Measurements from ENCODE around the gene USH1C.

USH1C gene

DNA sequence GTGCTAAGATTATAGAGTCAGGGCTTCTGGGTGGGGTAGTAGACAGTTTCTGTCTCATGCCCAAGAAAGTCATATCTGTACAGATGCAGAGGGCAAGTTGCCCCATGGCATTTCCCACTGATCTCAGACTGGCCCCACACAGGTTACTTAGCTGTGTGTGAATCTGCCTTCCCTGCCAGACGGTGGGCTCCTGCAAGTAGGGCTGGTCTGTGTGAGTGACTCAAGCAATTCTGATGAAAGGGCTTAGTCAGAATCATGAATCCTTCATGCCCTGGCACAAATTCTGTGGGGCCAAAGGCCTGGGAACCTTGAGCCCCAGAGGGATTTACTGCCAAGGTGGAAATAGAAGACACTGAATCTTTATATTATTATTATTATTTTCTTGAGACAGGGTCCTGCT is 30.4 kb downstream of the USH1C start:
- Histone ChIP-seq H3K9ac (ENCODE audit: low read depth, low read length) (no peak overlapping the region), H3K27ac (ENCODE audit: low read depth, low read length) (no peak overlapping the region), H3K4me1 (ENCODE audit: control insufficient read depth, insufficient read depth, low read length) (peaks cover 13% of the 10 kb centered on the region; the same call in 1 of the 2 replicates), H3K9me3 (ENCODE audit: control insufficient read depth, insufficient read depth, low read length) (no peaks in the 10 kb centered on the region), H3K4me3 (ENCODE audit: low read depth, low read length) (no peak overlapping the region), H3K27me3 (ENCODE audit: control insufficient read depth, insufficient read depth, low read length) (no peaks in the 10 kb centered on the region), H3K36me3 (ENCODE audit: control insufficient read depth, insufficient read depth, low read length) (no peaks in the 10 kb centered on the region)

DNA sequence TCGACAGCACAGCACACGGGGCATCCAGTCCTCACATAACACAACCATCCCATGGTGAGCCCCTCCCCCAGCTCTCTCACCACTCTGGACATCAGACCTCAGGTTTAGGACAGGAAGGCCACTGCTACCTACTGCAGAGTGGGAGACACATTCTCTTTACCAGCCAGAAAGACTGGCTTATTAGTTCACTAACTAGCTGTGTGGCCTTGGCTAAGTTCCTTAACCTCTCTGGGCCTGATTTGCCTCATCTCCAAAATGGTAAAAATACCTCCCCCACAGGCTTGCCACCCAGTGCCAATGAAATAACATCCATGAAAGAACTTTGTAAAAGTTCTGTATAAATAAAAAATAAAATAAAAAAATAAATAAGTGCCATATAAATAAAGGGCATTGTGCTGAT is 32.1 kb downstream of the USH1C start:
- H3K9ac ChIP-seq (ENCODE audit: low read depth, low read length) = no peak overlapping the region
- H3K27ac ChIP-seq (ENCODE audit: low read depth, low read length) = no peak overlapping the region
- H3K9me3 ChIP-seq (ENCODE audit: control insufficient read depth, insufficient read depth, low read length) = no peaks in the 10 kb centered on the region
- no peaks in the 10 kb centered on the region for H3K27me3 ChIP-seq (ENCODE audit: control insufficient read depth, insufficient read depth, low read length)
- H3K36me3 ChIP-seq (ENCODE audit: control insufficient read depth, insufficient read depth, low read length) = no peaks in the 10 kb centered on the region
- H3K4me1 ChIP-seq (ENCODE audit: control insufficient read depth, insufficient read depth, low read length) = 0 out of 2 replicates have a peak, but pooled peaks cover 3% of the 10 kb centered on the region
- no peak overlapping the region for H3K4me3 ChIP-seq (ENCODE audit: low read depth, low read length)

DNA sequence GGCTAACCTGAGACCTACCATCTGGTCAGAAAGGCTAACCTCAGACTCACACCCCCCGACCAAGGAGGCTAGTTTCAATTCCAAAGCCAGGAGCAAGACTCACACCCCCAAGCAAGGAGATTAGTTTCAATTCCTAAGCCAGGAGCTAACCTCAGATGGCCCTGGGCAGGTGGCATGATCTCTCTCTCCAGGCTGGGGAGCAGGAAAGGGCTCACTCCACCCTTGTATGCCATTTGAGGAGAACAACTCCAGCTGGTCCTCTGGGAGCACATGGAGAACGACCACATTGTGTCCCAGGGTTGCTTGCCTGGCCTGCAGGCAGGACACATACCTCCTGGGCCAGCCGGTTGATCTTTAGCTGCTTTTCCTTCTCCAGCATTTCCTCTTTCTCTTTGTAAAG is 32.6 kb downstream of the USH1C start:
- Histone ChIP-seq H3K27ac (ENCODE audit: low read depth, low read length) (no peak overlapping the region), H3K4me1 (ENCODE audit: control insufficient read depth, insufficient read depth, low read length) (0 out of 2 replicates have a peak, but pooled peaks cover 3% of the 10 kb centered on the region), H3K9me3 (ENCODE audit: control insufficient read depth, insufficient read depth, low read length) (no peaks in the 10 kb centered on the region), H3K36me3 (ENCODE audit: control insufficient read depth, insufficient read depth, low read length) (no peaks in the 10 kb centered on the region), H3K9ac (ENCODE audit: low read depth, low read length) (no peak overlapping the region), H3K4me3 (ENCODE audit: low read depth, low read length) (no peak overlapping the region), H3K27me3 (ENCODE audit: control insufficient read depth, insufficient read depth, low read length) (no peaks in the 10 kb centered on the region)

DNA sequence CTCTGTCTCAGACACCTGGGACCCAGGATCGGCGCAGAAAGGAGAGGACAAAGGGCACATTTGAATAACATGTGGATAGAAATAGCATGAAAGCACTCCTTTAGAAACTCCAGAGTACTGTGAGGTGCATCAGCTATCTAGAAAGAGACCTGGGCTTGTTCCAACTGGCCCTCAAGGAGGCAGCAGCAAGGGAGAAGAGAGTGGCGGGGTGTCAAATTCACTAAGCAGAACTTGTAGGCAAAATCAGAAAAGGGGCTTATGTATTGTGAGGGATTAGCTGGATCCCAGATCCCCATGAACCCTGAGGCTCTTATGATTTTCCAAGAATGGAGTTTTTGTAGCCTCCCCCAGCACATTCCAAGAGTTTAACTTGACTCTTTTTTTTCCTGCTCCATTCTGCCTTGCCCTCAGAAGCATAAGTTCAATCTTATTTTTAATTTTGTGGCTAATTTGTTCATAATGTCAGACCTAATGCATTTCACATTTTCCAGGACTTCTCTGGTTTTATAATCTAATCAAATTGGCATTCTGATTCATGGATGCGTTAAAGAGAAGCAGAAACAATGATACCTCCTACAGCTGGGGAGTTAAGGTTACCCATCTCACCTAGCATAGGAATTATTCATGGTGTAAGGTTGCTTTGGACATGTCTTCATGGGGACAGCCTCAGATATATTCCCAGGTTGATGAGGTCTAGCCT is 33.6 kb downstream of the USH1C start:
- Histone ChIP-seq H3K9ac (ENCODE audit: low read depth, low read length) (no peak overlapping the region), H3K36me3 (ENCODE audit: control insufficient read depth, insufficient read depth, low read length) (no peaks in the 10 kb centered on the region)

DNA sequence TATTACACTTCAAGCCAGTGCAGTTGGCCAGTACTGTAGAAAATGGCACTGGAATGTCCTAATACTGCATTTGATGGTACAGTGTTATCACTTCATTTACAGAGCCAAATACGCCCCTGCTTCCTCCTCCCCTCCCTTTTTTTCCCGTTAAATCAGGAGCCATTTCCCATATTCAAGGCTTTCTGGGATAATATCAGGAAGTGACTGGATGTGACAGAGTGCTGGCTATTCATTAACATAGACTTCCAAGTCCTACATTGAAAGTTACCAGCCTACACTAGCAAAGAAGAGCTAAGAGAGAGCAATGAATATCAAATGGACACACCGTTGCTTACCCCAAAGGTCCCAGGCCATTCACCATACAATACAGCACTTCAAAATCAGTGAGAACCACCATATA is 35.4 kb downstream of the USH1C start:
- Histone ChIP-seq H3K9ac (ENCODE audit: low read depth, low read length) (no peak overlapping the region), H3K27ac (ENCODE audit: low read depth, low read length) (no peak overlapping the region), H3K4me1 (ENCODE audit: control insufficient read depth, insufficient read depth, low read length) (0 out of 2 replicates have a peak, but pooled peaks cover 3% of the 10 kb centered on the region), H3K9me3 (ENCODE audit: control insufficient read depth, insufficient read depth, low read length) (no peaks in the 10 kb centered on the region), H3K27me3 (ENCODE audit: control insufficient read depth, insufficient read depth, low read length) (no peaks in the 10 kb centered on the region), H3K4me3 (ENCODE audit: low read depth, low read length) (no peak overlapping the region), H3K36me3 (ENCODE audit: control insufficient read depth, insufficient read depth, low read length) (no peaks in the 10 kb centered on the region)

More for the DNA sequence above, 33.6 kb downstream of the USH1C start:
- Histone ChIP-seq H3K9me3 (ENCODE audit: control insufficient read depth, insufficient read depth, low read length) (no peaks in the 10 kb centered on the region), H3K27me3 (ENCODE audit: control insufficient read depth, insufficient read depth, low read length) (no peaks in the 10 kb centered on the region), H3K4me3 (ENCODE audit: low read depth, low read length) (no peak overlapping the region), H3K27ac (ENCODE audit: low read depth, low read length) (no peak overlapping the region), H3K4me1 (ENCODE audit: control insufficient read depth, insufficient read depth, low read length) (0 out of 2 replicates have a peak, but pooled peaks cover 3% of the 10 kb centered on the region)

DNA sequence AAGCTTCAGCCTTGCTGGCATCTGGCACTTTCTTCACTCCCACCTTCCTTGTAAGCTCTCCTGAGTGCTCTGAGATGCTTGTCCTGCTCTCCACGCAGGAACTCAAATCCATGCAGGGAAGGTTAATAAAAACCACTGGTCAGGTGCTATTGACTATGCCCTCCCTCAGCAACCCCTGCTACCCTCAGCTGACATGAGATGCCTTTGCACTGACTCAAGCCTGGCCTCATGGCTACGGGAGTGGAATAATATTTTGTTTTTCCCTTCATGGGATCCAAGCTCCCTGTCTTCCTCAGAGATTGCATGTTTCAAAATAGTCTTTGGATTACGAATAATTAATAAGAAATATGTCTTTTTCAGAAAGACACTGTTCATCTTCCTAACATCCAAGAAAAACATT is 35.9 kb downstream of the USH1C start:
- H3K4me1 ChIP-seq (ENCODE audit: control insufficient read depth, insufficient read depth, low read length) = 0 out of 2 replicates have a peak, but pooled peaks cover 3% of the 10 kb centered on the region
- no peaks in the 10 kb centered on the region for H3K9me3 ChIP-seq (ENCODE audit: control insufficient read depth, insufficient read depth, low read length)
- H3K27ac ChIP-seq (ENCODE audit: low read depth, low read length) = no peak overlapping the region
- no peak overlapping the region for H3K4me3 ChIP-seq (ENCODE audit: low read depth, low read length)
- H3K36me3 ChIP-seq (ENCODE audit: control insufficient read depth, insufficient read depth, low read length) = no peaks in the 10 kb centered on the region
- H3K27me3 ChIP-seq (ENCODE audit: control insufficient read depth, insufficient read depth, low read length) = no peaks in the 10 kb centered on the region
- no peak overlapping the region for H3K9ac ChIP-seq (ENCODE audit: low read depth, low read length)

DNA sequence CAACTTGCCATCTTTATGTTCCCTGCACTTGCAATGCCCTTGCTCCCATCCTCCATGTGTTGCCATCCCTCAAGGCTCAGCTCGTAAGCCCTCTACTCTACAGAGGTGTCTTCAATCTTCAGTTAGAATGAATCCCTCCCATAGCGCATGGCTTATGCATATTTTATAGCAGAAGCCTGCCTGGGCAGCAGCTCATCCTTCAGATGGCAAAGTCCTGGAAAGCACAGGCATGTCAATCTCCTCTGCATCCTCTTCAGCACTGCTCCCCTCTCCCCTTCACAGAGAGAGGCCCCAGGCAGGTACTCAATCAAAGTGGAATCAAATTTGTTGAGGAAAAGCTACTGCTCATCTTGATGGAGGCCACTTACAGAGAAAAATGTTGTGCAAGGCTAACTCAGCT is 36.4 kb downstream of the USH1C start:
- Histone ChIP-seq H3K9ac (ENCODE audit: low read depth, low read length) (no peak overlapping the region), H3K36me3 (ENCODE audit: control insufficient read depth, insufficient read depth, low read length) (no peaks in the 10 kb centered on the region), H3K27me3 (ENCODE audit: control insufficient read depth, insufficient read depth, low read length) (no peaks in the 10 kb centered on the region), H3K4me1 (ENCODE audit: control insufficient read depth, insufficient read depth, low read length) (0 out of 2 replicates have a peak, but pooled peaks cover 3% of the 10 kb centered on the region), H3K27ac (ENCODE audit: low read depth, low read length) (no peak overlapping the region), H3K4me3 (ENCODE audit: low read depth, low read length) (no peak overlapping the region), H3K9me3 (ENCODE audit: control insufficient read depth, insufficient read depth, low read length) (no peaks in the 10 kb centered on the region)

DNA sequence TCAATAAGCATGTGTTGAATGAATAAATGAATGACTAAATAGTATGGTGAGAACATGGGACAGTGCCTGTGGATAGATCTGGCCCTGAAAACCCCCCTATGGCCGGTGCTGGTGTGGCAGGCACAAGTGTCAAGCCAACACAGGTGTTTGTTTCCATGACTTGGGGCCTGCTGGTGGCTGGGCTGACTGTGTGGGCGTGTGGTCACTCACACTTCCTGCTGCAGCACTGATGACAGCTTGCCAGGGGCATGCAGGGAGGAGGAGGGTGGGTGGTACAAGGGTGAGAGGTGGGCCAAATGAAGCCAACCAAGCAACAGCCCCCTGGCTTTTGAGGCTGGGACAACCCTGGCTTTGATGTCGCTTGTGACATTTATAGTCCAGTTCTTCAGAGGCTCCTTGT is 37.3 kb downstream of the USH1C start:
- Histone ChIP-seq H3K4me1 (ENCODE audit: control insufficient read depth, insufficient read depth, low read length) (0 out of 2 replicates have a peak, but pooled peaks cover 2% of the 10 kb centered on the region), H3K27ac (ENCODE audit: low read depth, low read length) (no peak overlapping the region), H3K4me3 (ENCODE audit: low read depth, low read length) (no peak overlapping the region), H3K36me3 (ENCODE audit: control insufficient read depth, insufficient read depth, low read length) (no peaks in the 10 kb centered on the region), H3K9ac (ENCODE audit: low read depth, low read length) (no peak overlapping the region), H3K9me3 (ENCODE audit: control insufficient read depth, insufficient read depth, low read length) (no peaks in the 10 kb centered on the region), H3K27me3 (ENCODE audit: control insufficient read depth, insufficient read depth, low read length) (no peaks in the 10 kb centered on the region)

DNA sequence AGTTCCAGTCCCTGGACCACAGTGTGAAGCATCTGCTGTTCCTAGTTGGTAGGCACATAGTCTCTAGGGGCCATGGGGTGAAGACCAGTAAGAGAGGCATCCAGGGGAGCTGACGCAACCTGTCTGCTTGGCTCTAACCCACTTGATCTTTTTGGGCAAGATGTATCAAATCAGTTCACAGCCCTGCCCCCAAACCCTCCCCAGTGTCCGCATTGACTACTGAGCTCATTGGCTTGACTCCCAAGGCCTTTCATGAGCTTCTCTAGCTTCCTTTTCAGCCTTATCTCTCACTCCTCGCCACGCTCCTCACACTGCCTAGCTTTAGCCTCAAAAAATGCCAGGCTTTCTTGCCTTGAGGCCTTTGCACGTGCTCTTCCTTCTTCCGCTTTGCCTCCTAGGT is 37.9 kb downstream of the USH1C start:
- Histone ChIP-seq H3K4me1 (ENCODE audit: control insufficient read depth, insufficient read depth, low read length) (no peaks in the 10 kb centered on the region), H3K27ac (ENCODE audit: low read depth, low read length) (no peak overlapping the region), H3K27me3 (ENCODE audit: control insufficient read depth, insufficient read depth, low read length) (no peaks in the 10 kb centered on the region), H3K9me3 (ENCODE audit: control insufficient read depth, insufficient read depth, low read length) (no peaks in the 10 kb centered on the region), H3K36me3 (ENCODE audit: control insufficient read depth, insufficient read depth, low read length) (no peaks in the 10 kb centered on the region), H3K9ac (ENCODE audit: low read depth, low read length) (no peak overlapping the region), H3K4me3 (ENCODE audit: low read depth, low read length) (no peak overlapping the region)

DNA sequence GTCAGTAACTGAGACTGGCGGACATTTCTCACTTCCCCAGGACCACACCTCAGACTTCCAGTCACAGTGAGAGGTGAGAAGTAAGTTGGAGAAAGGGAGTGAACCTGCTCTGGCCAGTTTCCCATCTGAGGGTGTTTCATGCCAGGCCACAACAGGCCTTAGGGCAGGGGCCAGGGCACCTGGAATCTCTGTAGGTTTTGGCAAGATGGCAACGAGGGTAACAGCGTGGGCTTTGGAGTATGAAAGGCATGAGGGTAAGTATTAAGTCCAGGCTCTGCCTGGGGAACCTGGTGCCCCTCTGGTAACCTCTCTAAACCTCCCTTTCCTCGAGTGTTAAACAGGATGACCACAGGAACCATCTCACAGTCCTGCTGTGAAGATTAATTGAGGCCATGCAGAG is 39.1 kb downstream of the USH1C start:
- H3K36me3 ChIP-seq (ENCODE audit: control insufficient read depth, insufficient read depth, low read length) = no peaks in the 10 kb centered on the region
- H3K9ac ChIP-seq (ENCODE audit: low read depth, low read length) = no peak overlapping the region
- H3K4me3 ChIP-seq (ENCODE audit: low read depth, low read length) = no peak overlapping the region
- H3K27ac ChIP-seq (ENCODE audit: low read depth, low read length) = no peak overlapping the region
- no peaks in the 10 kb centered on the region for H3K27me3 ChIP-seq (ENCODE audit: control insufficient read depth, insufficient read depth, low read length)
- no peaks in the 10 kb centered on the region for H3K4me1 ChIP-seq (ENCODE audit: control insufficient read depth, insufficient read depth, low read length)
- no peaks in the 10 kb centered on the region for H3K9me3 ChIP-seq (ENCODE audit: control insufficient read depth, insufficient read depth, low read length)

DNA sequence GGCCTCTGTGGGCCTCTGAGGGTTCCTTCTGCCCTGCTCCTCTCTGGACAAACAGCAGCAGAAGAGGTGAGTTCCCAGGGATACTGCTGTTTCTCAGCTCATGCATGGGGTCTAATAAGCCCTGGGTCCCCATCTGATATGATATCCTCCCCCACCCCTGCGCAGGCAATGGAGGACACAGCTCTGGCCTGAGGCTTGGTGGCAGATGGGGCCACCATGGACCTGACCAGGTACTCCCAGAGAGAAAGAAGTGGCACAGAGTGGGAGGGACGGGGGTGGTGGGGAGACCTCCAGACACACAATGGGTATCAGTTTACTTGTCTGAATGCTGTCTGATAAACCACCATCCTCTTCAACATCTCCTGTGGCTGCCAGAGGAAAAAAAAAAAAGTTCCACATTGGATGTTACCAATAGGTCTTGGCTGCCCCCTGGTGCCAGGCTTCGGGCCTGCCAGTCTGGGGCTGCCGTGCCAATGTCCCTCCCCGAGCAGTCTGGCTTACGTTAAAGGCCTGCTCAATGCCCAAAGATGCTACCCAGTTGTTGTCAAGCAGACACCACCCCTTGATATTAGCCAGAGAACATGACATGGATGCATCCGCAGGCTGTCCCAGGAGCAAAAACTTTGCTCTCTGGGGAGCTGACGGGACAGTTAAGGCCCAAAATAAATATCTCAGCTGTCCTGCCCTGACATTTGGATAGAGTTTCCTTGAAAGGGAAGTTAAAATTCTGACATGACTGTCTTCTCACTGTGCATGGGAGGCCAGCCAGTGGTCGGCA is 39.7 kb downstream of the USH1C start:
- no peaks in the 10 kb centered on the region for H3K9me3 ChIP-seq (ENCODE audit: control insufficient read depth, insufficient read depth, low read length)
- no peaks in the 10 kb centered on the region for H3K36me3 ChIP-seq (ENCODE audit: control insufficient read depth, insufficient read depth, low read length)
- H3K4me1 ChIP-seq (ENCODE audit: control insufficient read depth, insufficient read depth, low read length) = no peaks in the 10 kb centered on the region
- H3K9ac ChIP-seq (ENCODE audit: low read depth, low read length) = no peak overlapping the region
- H3K4me3 ChIP-seq (ENCODE audit: low read depth, low read length) = no peak overlapping the region
- H3K27me3 ChIP-seq (ENCODE audit: control insufficient read depth, insufficient read depth, low read length) = no peaks in the 10 kb centered on the region
- H3K27ac ChIP-seq (ENCODE audit: low read depth, low read length) = no peak overlapping the region
